Small intestine (tissue), 7 donors: ENCODE data around the gene NPDC1. TPM values are rescaled to one million over a fixed set of nuclear protein-coding genes. Genes with fewer than 3 reads are reported as not detected.

Experiments used
- DNase-seq, 2 donors: peaks; one replicate each; pipeline versions ENCODE4 v3.0.0 to v3.0.0-alpha.2; 2013
- FAIRE-seq: peaks from 2 replicates; lab custom pipeline; 2012; peaks lifted over from hg19 to GRCh38; lab: Jason Lieb, UNC
- H3K27ac ChIP-seq, 3 donors: one replicate each; pipeline ENCODE4 v1.5.1; 2013; ENCODE audit warnings: low read length in 2 of 3, mild to moderate bottlenecking in 2 of 3, control low read depth in 1 of 3, inconsistent platforms in 1 of 3, low read depth in 1 of 3, moderate library complexity in 1 of 3
- H3K27me3 ChIP-seq, 3 donors: one replicate each; pipeline ENCODE4 v1.6.1; 2013; ENCODE audit warnings: low read length in 3 of 3, inconsistent platforms in 1 of 3; ENCODE audit not compliant: control insufficient read depth in 3 of 3, insufficient read depth in 3 of 3
- H3K36me3 ChIP-seq, 3 donors: one replicate each; pipeline ENCODE4 v1.6.1; 2013; ENCODE audit warnings: low read length in 3 of 3, inconsistent platforms in 1 of 3, low read depth in 1 of 3, mild to moderate bottlenecking in 1 of 3, moderate library complexity in 1 of 3; ENCODE audit not compliant: control insufficient read depth in 3 of 3, insufficient read depth in 2 of 3
- H3K4me1 ChIP-seq, 3 donors: one replicate each; pipeline ENCODE4 v1.6.1; 2013; ENCODE audit warnings: low read length in 2 of 3, inconsistent platforms in 1 of 3, low read depth in 1 of 3, mild to moderate bottlenecking in 1 of 3, moderate library complexity in 1 of 3; ENCODE audit not compliant: control insufficient read depth in 3 of 3, insufficient read depth in 2 of 3
- H3K4me3 ChIP-seq, 3 donors: one replicate each; pipeline ENCODE4 v1.5.1; 2013; ENCODE audit warnings: low read length in 3 of 3, control low read depth in 1 of 3, inconsistent platforms in 1 of 3, low read depth in 1 of 3, mild to moderate bottlenecking in 1 of 3, moderate library complexity in 1 of 3
- H3K9me3 ChIP-seq, 2 donors: one replicate each; pipeline ENCODE4 v1.6.1; 2013; ENCODE audit warnings: low read depth in 1 of 2, low read length in 1 of 2; ENCODE audit not compliant: control insufficient read depth in 2 of 2, insufficient read depth in 1 of 2
- WGBS, 3 donors: extraction: QIAGEN DNeasy Blood & Tissue Kit; methylation state at CpG; one replicate each; pipeline ENCODE4 v1.1.7; 2013; 5-methylcytosine and 5-hydroxymethylcytosine counted together
- polyA plus RNA-seq, 4 donors: library from polyadenylated mRNA; stranded (reverse) in 3 of 4; unstranded in 1 of 4; fragments of 200-250 nt in 3 of 4; fragments of 120-200 nt in 1 of 4; gene quantifications; one replicate each; pipeline versions ENCODE4 v1.2.1 to v1.2.3, GENCODE V29; 2013
- donor health status: healthy with polysubstance abuse.
- donor health status: control.
- donor health status: control.
- donor health status: Bipolar disorder and iron deficiency.
- donor health status: healthy.

NPDC1 gene
- polyA plus RNA-seq, 4 donors: 18.3 to 84.6 (median 33.7) TPM

GRCh38 chr9:136992819-136993369 lies 53.1 kb downstream of the NPDC1 start:
- DNase-seq (no peak), FAIRE-seq (no peak)
- peaks cover 0 to 13% (median 0%) of the 10 kb centered on the region in 3 donors for H3K36me3 ChIP-seq
- peaks cover 2 to 48% (median 11%) of the 10 kb centered on the region in 3 donors for H3K4me1 ChIP-seq
- H3K27ac ChIP-seq: peak overlapping the region in 2 of 3 donors; percentile 78 to 80
- WGBS, 3 donors: 27 to 40% (median 31%) methylated on average over 18 of the region's 18 CpGs
- H3K9me3 ChIP-seq: peaks cover 0 to 12% of the 10 kb centered on the region in 2 donors
- H3K27me3 ChIP-seq: peaks cover 0 to 40% (median 0%) of the 10 kb centered on the region in 3 donors
- H3K4me3 ChIP-seq: peak overlapping the region; percentile 65 to 76 (median 71)

DNA sequence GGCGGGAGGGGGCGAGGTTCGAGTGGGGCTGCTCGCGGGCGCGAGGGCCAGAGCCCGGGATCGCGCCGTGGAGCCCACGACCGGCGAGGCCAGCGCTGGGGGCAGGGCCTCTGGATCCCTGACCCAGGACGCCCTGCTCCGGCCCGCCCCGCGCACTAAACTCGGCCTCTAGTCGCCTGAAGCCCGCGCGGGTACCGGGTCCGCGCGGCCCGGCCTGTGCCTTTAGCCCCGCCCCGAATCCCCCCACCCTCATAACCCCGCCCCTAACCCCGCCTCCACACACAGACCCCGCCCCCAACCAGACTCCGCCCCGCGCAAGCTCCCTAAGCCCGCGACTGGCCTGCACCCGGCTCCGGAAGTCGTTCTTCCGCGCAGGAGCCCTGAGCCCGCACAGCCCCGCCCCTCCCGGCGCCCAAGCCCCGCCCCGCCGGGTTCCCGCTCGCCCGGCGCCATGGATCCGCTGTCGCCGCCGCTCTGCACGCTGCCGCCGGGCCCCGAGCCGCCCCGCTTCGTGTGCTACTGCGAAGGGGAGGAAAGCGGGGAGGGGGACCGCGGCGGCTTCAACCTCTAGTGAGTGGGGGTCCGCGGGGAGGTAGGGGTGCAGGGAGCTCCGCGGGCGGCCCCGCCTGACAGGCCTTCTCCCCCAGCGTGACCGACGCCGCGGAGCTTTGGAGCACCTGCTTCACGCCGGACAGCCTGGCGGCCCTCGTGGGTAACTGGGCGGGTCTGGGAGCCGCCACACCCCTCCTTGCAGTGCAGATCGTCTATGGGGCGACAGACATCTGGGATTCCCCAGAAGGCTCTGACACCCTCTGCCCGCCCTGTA lies 53.8 kb downstream of the NPDC1 start, which contains the start of gene PAXX:
Gene PAXX (plus strand): TSS at position 430 of the 826 bp plus-strand sequence. CDS start 22 bp downstream, at position 452.
- Histone ChIP-seq H3K36me3 (peaks cover 0 to 13% (median 0%) of the 10 kb centered on the region in 3 donors), H3K4me1 (peaks cover 2 to 45% (median 11%) of the 10 kb centered on the region in 3 donors), H3K9me3 (peaks cover 0 to 12% of the 10 kb centered on the region in 2 donors), H3K27me3 (peaks cover 0 to 37% (median 0%) of the 10 kb centered on the region in 3 donors), H3K4me3 (peak within 1 kb of the TSS; percentile 65 to 76 (median 71)), H3K27ac (peak within 1 kb of the TSS; percentile 53 to 92 (median 91))
- DNase-seq (peak; percentile 90 to 94), FAIRE-seq (no peak)
- 0 to 1% (median 0%) methylated on average over 57 to 92 of the region's 92 CpGs for WGBS, 3 donors

- WGBS, 3 donors: 82 to 83% (median 83%) methylated on average over 10 of the region's 10 CpGs
- DNase-seq: no peak
- H3K4me3 ChIP-seq: no peak overlapping the region
Measured at GRCh38 chr9:136990242-136990911, 55.6 kb downstream of the NPDC1 start.

More at GRCh38 chr9:136990242-136990911, 55.6 kb downstream of the NPDC1 start:
- Histone ChIP-seq H3K36me3 (peaks cover 0 to 13% (median 0%) of the 10 kb centered on the region in 3 donors), H3K9me3 (peaks cover 0 to 12% of the 10 kb centered on the region in 2 donors), H3K4me1 (peaks cover 2 to 27% (median 3%) of the 10 kb centered on the region in 3 donors), H3K27me3 (peaks cover 0 to 36% (median 3%) of the 10 kb centered on the region in 3 donors), H3K27ac (no peak overlapping the region)
- no peak for FAIRE-seq

Other genes with a start within 250 kb of the NPDC1 start
- gene CCDC183, start 249.8 kb downstream of the NPDC1 start, polyA plus RNA-seq: 10 to 100 TPM in 1 of 4 donors, 1 to 10 TPM in 2, under 1 TPM in 1; 0.40 to 37.9 (median 2.1) TPM
- gene RABL6, start 238.2 kb downstream of the NPDC1 start, polyA plus RNA-seq: 100 to 1,000 TPM in 1 of 4 donors, 10 to 100 TPM in 3; 75.5 to 114 (median 82.3) TPM
- gene AJM1, start 203.7 kb downstream of the NPDC1 start, polyA plus RNA-seq: 10 to 100 TPM in 1 of 4 donors, 1 to 10 TPM in 3; 1.1 to 11.6 (median 2.6) TPM
- gene PHPT1, start 196.8 kb downstream of the NPDC1 start, polyA plus RNA-seq: 100 to 1,000 TPM; 111 to 337 (median 169) TPM
- 1,000 to 10,000 TPM in 1 of 4 donors, 1 to 10 TPM in 3; 4.6 to 1,156 (median 8.9) TPM for gene MAMDC4, start 193.8 kb downstream of the NPDC1 start, polyA plus RNA-seq
- 1,000 to 10,000 TPM in 2 of 4 donors, 100 to 1,000 TPM in 2; 556 to 1,582 (median 1,008) TPM for gene EDF1, start 179.9 kb downstream of the NPDC1 start, polyA plus RNA-seq
- gene TRAF2, start 159.7 kb downstream of the NPDC1 start, polyA plus RNA-seq: 10 to 100 TPM; 11.2 to 20.9 (median 13.8) TPM
- 100 to 1,000 TPM in 3 of 4 donors, 10 to 100 TPM in 1; 96.1 to 262 (median 181) TPM for gene FBXW5, start 101.4 kb downstream of the NPDC1 start, polyA plus RNA-seq
- 100 to 1,000 TPM in 1 of 4 donors, 10 to 100 TPM in 3; 13.6 to 106 (median 61.3) TPM for gene C8G, start 100.9 kb downstream of the NPDC1 start, polyA plus RNA-seq
- 10 to 100 TPM in 1 of 4 donors, 1 to 10 TPM in 2, not detected in 1; 2.2 to 88.7 (median 3.4) TPM for gene LCN12, start 93.9 kb downstream of the NPDC1 start, polyA plus RNA-seq
- gene PTGDS, start 68.7 kb downstream of the NPDC1 start, polyA plus RNA-seq: 10 to 100 TPM in 2 of 4 donors, 1 to 10 TPM in 1, under 1 TPM in 1; 0.86 to 38.0 (median 19.4) TPM
- gene LCNL1, start 63.2 kb downstream of the NPDC1 start, polyA plus RNA-seq: under 1 TPM in 2 of 4 donors, not detected in 2; 0.07 to 0.16 TPM
- gene PAXX, start 53.8 kb downstream of the NPDC1 start, polyA plus RNA-seq: 10 to 100 TPM; 33.7 to 85.9 (median 75.5) TPM
- gene CLIC3, start 49.6 kb downstream of the NPDC1 start, polyA plus RNA-seq: 1 to 10 TPM in 2 of 4 donors, under 1 TPM in 1, not detected in 1; 0.81 to 6.2 (median 1.4) TPM
- 10 to 100 TPM in 2 of 4 donors, 1 to 10 TPM in 2; 3.4 to 29.0 (median 8.8) TPM for gene ABCA2, start 17.9 kb downstream of the NPDC1 start, polyA plus RNA-seq
- gene FUT7, start 14.1 kb downstream of the NPDC1 start, polyA plus RNA-seq: under 1 TPM in 2 of 4 donors, not detected in 2; 0.09 to 0.90 TPM
- gene ENTPD2, start 7.9 kb upstream of the NPDC1 start, polyA plus RNA-seq: 10 to 100 TPM in 2 of 4 donors, 1 to 10 TPM in 2; 5.5 to 16.5 (median 8.3) TPM
- gene SAPCD2, start 24.4 kb upstream of the NPDC1 start, polyA plus RNA-seq: 10 to 100 TPM in 2 of 4 donors, 1 to 10 TPM in 1, under 1 TPM in 1; 0.81 to 22.2 (median 7.0) TPM
- gene UAP1L1, start 31.3 kb upstream of the NPDC1 start, polyA plus RNA-seq: 10 to 100 TPM in 1 of 4 donors, 1 to 10 TPM in 2, under 1 TPM in 1; 0.89 to 25.8 (median 5.3) TPM
- gene MAN1B1, start 40.8 kb upstream of the NPDC1 start, polyA plus RNA-seq: 10 to 100 TPM; 40.3 to 69.4 (median 42.5) TPM
- 100 to 1,000 TPM in 3 of 4 donors, 10 to 100 TPM in 1; 66.2 to 179 (median 121) TPM for gene DPP7, start 68.6 kb upstream of the NPDC1 start, polyA plus RNA-seq
- under 1 TPM in 2 of 4 donors, not detected in 2; 0.79 to 0.92 TPM for gene GRIN1, start 93.0 kb upstream of the NPDC1 start, polyA plus RNA-seq
- 10 to 100 TPM in 1 of 4 donors, 1 to 10 TPM in 2, under 1 TPM in 1; 0.67 to 13.0 (median 1.4) TPM for gene LRRC26, start 123.9 kb upstream of the NPDC1 start, polyA plus RNA-seq
- not detected for gene TMEM210, start 125.9 kb upstream of the NPDC1 start, polyA plus RNA-seq
- gene ANAPC2, start 142.4 kb upstream of the NPDC1 start, polyA plus RNA-seq: 10 to 100 TPM; 20.0 to 44.2 (median 37.0) TPM
- gene SSNA1, start 142.5 kb upstream of the NPDC1 start, polyA plus RNA-seq: 100 to 1,000 TPM in 2 of 4 donors, 10 to 100 TPM in 2; 68.9 to 146 (median 103) TPM
- gene TPRN, start 154.6 kb upstream of the NPDC1 start, polyA plus RNA-seq: 10 to 100 TPM; 34.1 to 98.4 (median 65.9) TPM
- 10 to 100 TPM; 33.0 to 38.2 (median 35.0) TPM for gene TMEM203, start 159.5 kb upstream of the NPDC1 start, polyA plus RNA-seq
- 10 to 100 TPM in 2 of 4 donors, 1 to 10 TPM in 2; 9.2 to 15.3 (median 12.1) TPM for gene NDOR1, start 159.5 kb upstream of the NPDC1 start, polyA plus RNA-seq
- 10 to 100 TPM in 1 of 4 donors, 1 to 10 TPM in 3; 2.7 to 10.8 (median 8.3) TPM for gene RNF208, start 176.1 kb upstream of the NPDC1 start, polyA plus RNA-seq
- gene CYSRT1, start 179.0 kb upstream of the NPDC1 start, polyA plus RNA-seq: 10 to 100 TPM in 1 of 4 donors, 1 to 10 TPM in 1, under 1 TPM in 2; 0.57 to 70.0 (median 1.5) TPM
- 10 to 100 TPM in 1 of 4 donors, under 1 TPM in 1, not detected in 2; 0.03 to 83.7 TPM for gene RNF224, start 181.3 kb upstream of the NPDC1 start, polyA plus RNA-seq
- 10 to 100 TPM in 1 of 4 donors, under 1 TPM in 3; 0.21 to 30.3 (median 0.85) TPM for gene SLC34A3, start 184.7 kb upstream of the NPDC1 start, polyA plus RNA-seq
- 100 to 1,000 TPM; 365 to 445 (median 372) TPM for gene TUBB4B, start 195.1 kb upstream of the NPDC1 start, polyA plus RNA-seq
- gene STPG3, start 205.1 kb upstream of the NPDC1 start, polyA plus RNA-seq: 1 to 10 TPM in 1 of 4 donors, not detected in 3; 3.9 TPM
- gene NELFB, start 209.2 kb upstream of the NPDC1 start, polyA plus RNA-seq: 10 to 100 TPM; 34.7 to 62.5 (median 40.1) TPM
- 10 to 100 TPM in 2 of 4 donors, 1 to 10 TPM in 2; 3.4 to 21.5 (median 15.4) TPM for gene TOR4A, start 231.5 kb upstream of the NPDC1 start, polyA plus RNA-seq